Ishikawa (cell line): ENCODE measurements around the gene SSH2.

Experiments
- CREB1 ChIP-seq: IDR thresholded peaks from 2 replicates; pipeline ENCODE4 v1.6.1; 2012; ENCODE audit warnings: low read depth
- EGR1 ChIP-seq: IDR thresholded peaks from 2 replicates; pipeline ENCODE4 v1.6.1; 2012

DNA sequence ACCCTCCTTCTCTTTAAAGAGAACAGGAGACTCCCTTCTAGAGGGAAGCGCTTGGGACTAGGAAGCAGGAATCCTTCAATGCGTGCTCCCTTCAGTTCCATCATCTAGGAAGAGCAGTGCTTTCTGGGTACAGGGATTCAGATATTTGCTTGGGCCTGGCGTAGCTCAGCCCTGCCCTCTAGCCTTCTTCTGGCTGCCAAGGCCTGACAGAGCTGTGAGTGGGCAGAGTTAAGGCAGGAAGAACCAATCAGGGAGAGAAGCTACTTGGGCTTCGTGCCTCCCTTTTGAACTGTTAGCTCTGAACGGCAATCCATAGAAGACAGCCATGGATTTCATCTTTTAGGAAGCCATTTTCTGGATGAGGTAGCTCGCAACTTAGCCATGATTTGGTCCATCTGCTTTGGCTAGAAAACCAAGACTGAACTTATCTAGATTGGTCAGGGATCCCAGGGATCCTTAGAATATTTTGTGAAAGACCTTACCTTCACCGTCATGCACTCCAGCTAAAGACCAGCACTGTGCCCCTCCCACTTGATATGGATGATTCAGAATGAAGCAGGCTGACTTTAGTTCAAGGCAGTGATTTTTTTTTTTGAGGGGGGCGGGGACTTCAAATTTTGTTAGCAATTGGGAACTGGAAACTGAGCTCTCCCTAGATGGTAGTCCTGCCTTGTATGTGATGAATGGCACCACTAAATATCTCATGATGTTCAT, 304.8 kb downstream of the SSH2 start:
- TF ChIP-seq EGR1 (no peak), CREB1 (no peak)
